PC-3 (cell line): ENCODE measurements around the gene CPSF4L. TPM values are rescaled to one million over a fixed set of nuclear protein-coding genes. Genes with fewer than 3 reads are reported as not detected.
"Not testable (repeated sequence)": the region's sequence is repeated elsewhere in the genome, so short reads cannot be mapped to it uniquely, and the experiment has no call there.

Experiments used
- ATAC-seq: fragments of 200-7000 bp; cut with Tn5 transposase; 2 replicates; pipeline ENCODE4 v1.9.1; 2020; ENCODE audit warnings: mild to moderate bottlenecking, moderate library complexity
- BruUV-seq: library from RNA; stranded (reverse); fragments of 400-500 nt; replicated peaks from 2 replicates; lab custom pipeline; 2021; lab: Mats Ljungman, UMichigan
- CTCF ChIA-PET: fragments of 300-600 bp; sonication (Branson Sonifier 250); formaldehyde crosslinking; loops from one replicate; lab custom pipeline; 2022; ENCODE audit warnings: antibody characterized with exemption; lab: Charles Lee
- POLR2A ChIA-PET: fragments of 300-600 bp; sonication (Branson Sonifier 250); formaldehyde crosslinking; loops from one replicate; lab custom pipeline; 2022; ENCODE audit warnings: antibody characterized with exemption; ENCODE audit not compliant: unreplicated experiment; lab: Charles Lee
- DNase-seq: peaks from one replicate; pipeline ENCODE4 v3.0.0-alpha.2; 2015
- H2AFZ ChIP-seq: fragments of 300-600 bp; sonication (generic); 2 replicates; pipeline ENCODE4 v1.6.0; 2016; ENCODE audit warnings: antibody characterized with exemption, low read length
- H3F3A ChIP-seq: fragments of 300-600 bp; sonication (generic); one replicate; pipeline ENCODE4 v1.6.0; 2017; ENCODE audit warnings: antibody characterized with exemption, low read length, control low read depth, mild to moderate bottlenecking; ENCODE audit not compliant: unreplicated experiment
- H3K27ac ChIP-seq: fragments of 300-600 bp; sonication (generic); 2 replicates; pipeline ENCODE4 v1.5.1; 2016; ENCODE audit warnings: mild to moderate bottlenecking, low read length
- H3K27me3 ChIP-seq: fragments of 300-600 bp; sonication (generic); 2 replicates; pipeline ENCODE4 v1.6.1; 2016; ENCODE audit warnings: low read length, mixed read lengths
- H3K36me3 ChIP-seq: fragments of 300-600 bp; sonication (generic); 2 replicates; pipeline ENCODE4 v1.6.1; 2016; ENCODE audit warnings: low read depth, mixed run types, low read length, mixed read lengths
- H3K4me1 ChIP-seq: fragments of 300-600 bp; sonication (generic); 2 replicates; pipeline ENCODE4 v1.5.1; 2016; ENCODE audit warnings: low read length; ENCODE audit not compliant: insufficient read depth
- H3K4me2 ChIP-seq: fragments of 300-600 bp; sonication (generic); 2 replicates; pipeline ENCODE4 v1.6.0; 2016; ENCODE audit warnings: low read length
- H3K4me3 ChIP-seq: fragments of 300-600 bp; sonication (generic); 2 replicates; pipeline ENCODE4 v1.5.1; 2016; ENCODE audit warnings: mild to moderate bottlenecking, low read length, mixed read lengths
- H3K79me2 ChIP-seq: fragments of 300-600 bp; sonication (generic); 2 replicates; pipeline ENCODE4 v1.6.1; 2017; ENCODE audit warnings: low read length, mixed read lengths
- H3K9ac ChIP-seq: fragments of 300-600 bp; sonication (generic); 2 replicates; pipeline ENCODE4 v1.6.0; 2016; ENCODE audit warnings: mild to moderate bottlenecking, low read length
- H3K9me2 ChIP-seq: fragments of 300-600 bp; sonication (generic); replicated peaks from 2 replicates; pipeline ENCODE4 v1.6.1; 2016; ENCODE audit warnings: mixed run types, low read length, mixed read lengths
- H3K9me3 ChIP-seq: fragments of 300-600 bp; sonication (generic); 2 replicates; pipeline ENCODE4 v1.6.1; 2016; ENCODE audit warnings: low read length, mixed read lengths
- H4K20me1 ChIP-seq: fragments of 300-600 bp; sonication (generic); 2 replicates; pipeline ENCODE4 v1.6.1; 2016; ENCODE audit warnings: low read length, mixed read lengths
- CTCF ChIP-seq: fragments of 300-600 bp; sonication (generic); conservative IDR thresholded peaks from 2 replicates; pipeline ENCODE4 v1.5.1; 2017; ENCODE audit warnings: antibody characterized with exemption, low read depth, mild to moderate bottlenecking, low read length
- EZH2 ChIP-seq: fragments of 300-600 bp; sonication (generic); IDR thresholded peaks from one replicate; pipeline ENCODE4 v1.6.1; 2017; ENCODE audit warnings: antibody characterized with exemption, mild to moderate bottlenecking, low read length; ENCODE audit not compliant: unreplicated experiment
- EZH2phosphoT487 ChIP-seq: fragments of 300-600 bp; sonication (generic); IDR thresholded peaks from 2 replicates; pipeline ENCODE4 v1.6.1; 2018; ENCODE audit warnings: mild to moderate bottlenecking, antibody characterized with exemption, low read length, borderline replicate concordance
- intact Hi-C: fragments of 100-400 bp; cut with micrococcal nuclease; formaldehyde crosslinking; loops from 2 replicates; pipeline ENCODE4 v1.9.0; 2023
- total RNA-seq: library from RNA; depleted of rRNA; stranded (reverse); fragments of >200 nt; gene quantifications from 2 replicates; pipeline ENCODE4 v1.2.3, GENCODE V29; 2014

Gene CPSF4L
- total RNA-seq, 1 experiment from 2014 or later, result not detected

GRCh38 chr17:73265646-73266640 lies 4.3 kb upstream of the CPSF4L start:
- TF ChIP-seq CTCF (no peak), EZH2phosphoT487 (no peak), EZH2 (no peak)
- ChIA-PET CTCF (interaction anchor here (0.6 kb wide), 1 partner anchor 11 kb away, joined by 3 read pairs; no protein-coding TSS in a partner anchor), POLR2A (interaction anchor here (0.7 kb wide), 1 partner anchor 70 kb away, joined by 3 read pairs; no protein-coding TSS in a partner anchor)
- H3K9me3 ChIP-seq, result no peaks in the 10 kb centered on the region
- no peaks in the 10 kb centered on the region for H3F3A ChIP-seq
- H4K20me1 ChIP-seq, result no peaks in the 10 kb centered on the region
- no peak overlapping the region for H3K4me3 ChIP-seq
- BruUV-seq, result no TSS peak
- H3K9ac ChIP-seq, result no peak overlapping the region
- H3K27me3 ChIP-seq, result no peaks in the 10 kb centered on the region
- intact Hi-C loops, result no loop called here
- DNase-seq (no peak), ATAC-seq (no peak)
- H3K27ac ChIP-seq, result no peak overlapping the region
- no peaks in the 10 kb centered on the region for H3K36me3 ChIP-seq
- H3K9me2 ChIP-seq, result no peaks in the 10 kb centered on the region
- no peak overlapping the region for H2AFZ ChIP-seq
- no peak overlapping the region for H3K4me2 ChIP-seq
- no peaks in the 10 kb centered on the region for H3K79me2 ChIP-seq
- H3K4me1 ChIP-seq, result no peaks in the 10 kb centered on the region

GRCh38 chr17:73264448-73264847 lies 2.8 kb upstream of the CPSF4L start:
- POLR2A ChIA-PET, H3K9me3 ChIP-seq: not testable (repeated sequence)

GRCh38 chr17:73262676-73263642 lies 1.3 kb upstream of the CPSF4L start:
- no peak overlapping the region for H3K27ac ChIP-seq
- no TSS peak for BruUV-seq
- no peak overlapping the region for H2AFZ ChIP-seq
- H4K20me1 ChIP-seq, result no peaks in the 10 kb centered on the region
- H3K4me2 ChIP-seq, result no peak overlapping the region
- no peak for ATAC-seq
- intact Hi-C loops, result no loop called here
- no peak overlapping the region for H3K4me3 ChIP-seq
- no peaks in the 10 kb centered on the region for H3K79me2 ChIP-seq
- H3F3A ChIP-seq, result no peaks in the 10 kb centered on the region
- no peak overlapping the region for H3K9ac ChIP-seq
- POLR2A ChIA-PET, result no interaction called here
- H3K4me1 ChIP-seq, result no peaks in the 10 kb centered on the region
- CTCF ChIA-PET, result no interaction called here
- no peaks in the 10 kb centered on the region for H3K27me3 ChIP-seq
- TF ChIP-seq EZH2phosphoT487 (no peak), CTCF (no peak), EZH2 (no peak)
- DNase-seq, result no peak
- H3K9me3 ChIP-seq, result no peaks in the 10 kb centered on the region
- H3K9me2 ChIP-seq, result no peaks in the 10 kb centered on the region
- H3K36me3 ChIP-seq, result no peaks in the 10 kb centered on the region

More at GRCh38 chr17:73264448-73264847, 2.8 kb upstream of the CPSF4L start:
- H3K9ac ChIP-seq, ATAC-seq, H3K27me3 ChIP-seq, H3K4me1 ChIP-seq, H4K20me1 ChIP-seq, BruUV-seq, H3K9me2 ChIP-seq, DNase-seq, H2AFZ ChIP-seq, H3K79me2 ChIP-seq, H3K4me3 ChIP-seq, H3K4me2 ChIP-seq, CTCF ChIA-PET, H3K27ac ChIP-seq, intact Hi-C loops, H3K36me3 ChIP-seq, H3F3A ChIP-seq: not testable (repeated sequence)
